Fibroblast of lung (primary cell): ENCODE measurements around the gene PCLAF.
"Not testable (repeated sequence)": the region's sequence is repeated elsewhere in the genome, so short reads cannot be mapped to it uniquely, and the experiment has no call there.

Experiments used
- CTCF ChIP-seq, 2 donors: IDR thresholded peaks in 1 of 2; conservative IDR thresholded peaks in 1 of 2; 1 replicate in 1 of 2; 2 replicates in 1 of 2; pipeline ENCODE4 v1.5.1; 2011 to 2012; ENCODE audit warnings: low read length in 2 of 2, control low read depth in 1 of 2, inconsistent platforms in 1 of 2, low read depth in 1 of 2, mild to moderate bottlenecking in 1 of 2
- EZH2 ChIP-seq: IDR thresholded peaks from 2 replicates; pipeline ENCODE4 v1.5.1; 2012; ENCODE audit warnings: low read length, control low read depth, mild to moderate bottlenecking; ENCODE audit errors: missing control alignments

- TF ChIP-seq CTCF (conservative IDR thresholded peaks at IDR 0.05 in 1 of 2, IDR thresholded peaks at IDR 0.05 in 1 of 2; ENCODE audit: low read depth in 1 of 2, low read length in 2 of 2); EZH2: not testable (repeated sequence)
Observed at GRCh38 chr15:64392471-64392870, 11.2 kb upstream of the PCLAF start.
